ENCODE data around the gene PDE6C.

PDE6C gene

GRCh38 chr10:93702210-93703001, 90.1 kb downstream of the PDE6C start, which contains the start of gene FRA10AC1:
Gene FRA10AC1, minus strand, starts transcription at chr10:93702592. Its CDS starts 2,486 bp downstream, at chr10:93700106.
- peak; percentile 87 for DNase-seq (ENCODE audit: low spot score)

- peak; percentile 59 for DNase-seq (ENCODE audit: low spot score)
These were observed 90.7 kb downstream of the PDE6C start for GRCh38 chr10:93703066-93703465.

- no peak for DNase-seq (ENCODE audit: low spot score)
These were observed 91.5 kb downstream of the PDE6C start for GRCh38 chr10:93703841-93704240.

- no peak for DNase-seq (ENCODE audit: low spot score)
These were observed 92.1 kb downstream of the PDE6C start for GRCh38 chr10:93704451-93704850.

GRCh38 chr10:93707623-93708022, 95.3 kb downstream of the PDE6C start:
- DNase-seq (ENCODE audit: low spot score), result no peak

- no peak for DNase-seq (ENCODE audit: low spot score)
These were observed 98.1 kb downstream of the PDE6C start for GRCh38 chr10:93710333-93710909.

- DNase-seq (ENCODE audit: low spot score), result no peak
These were observed 99.6 kb downstream of the PDE6C start for GRCh38 chr10:93711891-93712290.

- no peak for DNase-seq (ENCODE audit: low spot score)
These were observed 100.3 kb downstream of the PDE6C start for GRCh38 chr10:93712593-93712992.

GRCh38 chr10:93715345-93715744, 103.0 kb downstream of the PDE6C start:
- no peak for DNase-seq (ENCODE audit: low spot score)
